Measurements from ENCODE around the gene DNAH1. TPM values are rescaled to one million over a fixed set of nuclear protein-coding genes. Genes with fewer than 3 reads are reported as not detected.

Gene DNAH1
- total and polyA plus RNA-seq, 3 donors from 2014 or later, result 40.0 to 50.4 (median 49.1) TPM

DNA sequence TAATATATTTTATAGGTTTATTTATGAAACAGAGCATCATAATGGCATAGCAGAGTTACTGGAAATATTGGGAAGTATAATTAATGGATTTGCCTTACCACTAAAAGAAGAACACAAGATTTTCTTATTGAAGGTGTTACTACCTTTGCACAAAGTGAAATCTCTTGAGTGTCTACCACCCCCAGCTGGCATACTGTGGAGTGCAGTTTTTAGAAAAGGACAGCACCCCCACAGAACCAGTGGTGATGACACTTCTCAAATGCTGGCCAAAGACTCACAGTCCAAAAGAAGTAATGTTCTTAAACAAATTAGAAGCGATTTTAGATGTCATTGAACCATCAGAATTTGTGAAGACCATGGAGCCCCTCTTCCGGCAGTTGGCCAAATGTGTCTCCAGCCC is 58.1 kb downstream of the DNAH1 start:
- Histone ChIP-seq H3K4me3 (no peak overlapping the region), H3K27me3 (no peaks in the 10 kb centered on the region), H3K9me3 (no peaks in the 10 kb centered on the region), H3K4me1 (peaks cover 6% of the 10 kb centered on the region), H3K27ac (no peak overlapping the region), H3K36me3 (ENCODE audit: low read depth, missing control alignments) (no peaks in the 10 kb centered on the region)
- DNase-seq, result no peak
- TF ChIP-seq, protein P1, sequence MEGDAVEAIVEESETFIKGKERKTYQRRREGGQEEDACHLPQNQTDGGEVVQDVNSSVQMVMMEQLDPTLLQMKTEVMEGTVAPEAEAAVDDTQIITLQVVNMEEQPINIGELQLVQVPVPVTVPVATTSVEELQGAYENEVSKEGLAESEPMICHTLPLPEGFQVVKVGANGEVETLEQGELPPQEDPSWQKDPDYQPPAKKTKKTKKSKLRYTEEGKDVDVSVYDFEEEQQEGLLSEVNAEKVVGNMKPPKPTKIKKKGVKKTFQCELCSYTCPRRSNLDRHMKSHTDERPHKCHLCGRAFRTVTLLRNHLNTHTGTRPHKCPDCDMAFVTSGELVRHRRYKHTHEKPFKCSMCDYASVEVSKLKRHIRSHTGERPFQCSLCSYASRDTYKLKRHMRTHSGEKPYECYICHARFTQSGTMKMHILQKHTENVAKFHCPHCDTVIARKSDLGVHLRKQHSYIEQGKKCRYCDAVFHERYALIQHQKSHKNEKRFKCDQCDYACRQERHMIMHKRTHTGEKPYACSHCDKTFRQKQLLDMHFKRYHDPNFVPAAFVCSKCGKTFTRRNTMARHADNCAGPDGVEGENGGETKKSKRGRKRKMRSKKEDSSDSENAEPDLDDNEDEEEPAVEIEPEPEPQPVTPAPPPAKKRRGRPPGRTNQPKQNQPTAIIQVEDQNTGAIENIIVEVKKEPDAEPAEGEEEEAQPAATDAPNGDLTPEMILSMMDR (IDR thresholded peaks at IDR 0.05), result no peak
- TF ChIP-seq POLR2A (IDR thresholded peaks at IDR 0.05), result no peak
- WGBS, 2 donors, result 99 to 100% methylated on average over 2 of the region's 2 CpGs
- intact Hi-C loops (cut with DNase I; ENCODE audit: low total_unique reads), result no loop called here

DNA sequence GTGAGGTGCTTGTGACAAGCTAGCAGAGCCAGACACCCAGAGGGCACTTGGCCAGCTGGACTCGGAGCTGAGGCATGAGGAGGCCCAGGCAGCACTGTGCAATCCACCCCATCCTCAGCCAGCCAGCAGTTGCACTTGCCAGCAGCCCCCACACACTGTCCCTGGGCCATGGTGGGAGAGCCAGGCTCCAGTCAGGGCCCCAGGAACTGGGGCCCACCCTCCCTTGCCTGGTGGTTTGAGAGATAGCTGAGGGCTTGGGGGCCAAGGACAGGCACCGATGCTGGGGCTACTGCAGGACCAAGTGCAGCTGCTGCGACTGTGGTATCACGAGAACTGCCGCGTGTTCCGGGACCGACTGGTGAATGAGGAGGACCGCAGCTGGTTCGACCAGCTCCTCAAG is 63.5 kb downstream of the DNAH1 start:
- H3K27ac ChIP-seq, result peak overlapping the region; percentile 28 to 63
- peak; percentile 81 for DNase-seq
- no peaks in the 10 kb centered on the region for H3K27me3 ChIP-seq
- 20 to 71% methylated on average over 1 to 10 of the region's 10 CpGs for WGBS, 2 donors
- no peaks in the 10 kb centered on the region for H3K36me3 ChIP-seq (ENCODE audit: low read depth, missing control alignments)
- H3K9me3 ChIP-seq, result no peaks in the 10 kb centered on the region
- intact Hi-C loops (cut with DNase I; ENCODE audit: low total_unique reads), result no loop called here
- TF ChIP-seq, protein P1 (IDR thresholded peaks at IDR 0.05), result no peak
- TF ChIP-seq POLR2A (IDR thresholded peaks at IDR 0.05), result no peak
- peaks cover 17% of the 10 kb centered on the region for H3K4me1 ChIP-seq
- H3K4me3 ChIP-seq, result no peak overlapping the region

DNA sequence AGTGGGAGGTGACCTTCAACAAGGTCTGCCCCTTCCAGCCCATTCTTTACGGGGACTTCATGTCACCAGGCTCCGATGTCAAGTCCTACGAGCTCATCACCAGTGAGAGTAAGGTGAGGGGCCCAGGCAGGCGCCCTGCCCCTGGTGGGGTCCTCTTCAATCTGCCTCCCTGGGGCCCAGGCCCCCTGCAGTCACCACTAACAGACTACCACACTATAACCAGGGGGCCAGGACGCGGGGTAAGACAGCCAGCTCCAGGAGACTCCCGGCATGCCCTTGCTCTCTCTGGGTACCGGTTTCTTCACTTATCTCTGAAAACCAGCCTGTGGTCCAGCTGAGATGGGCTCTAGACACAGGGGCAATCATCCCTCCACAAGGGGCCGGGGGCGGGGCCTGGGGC is 63.9 kb downstream of the DNAH1 start:
- DNase-seq, result no peak
- 59 to 64% methylated on average over 6 to 9 of the region's 10 CpGs for WGBS, 2 donors
- no peaks in the 10 kb centered on the region for H3K36me3 ChIP-seq (ENCODE audit: low read depth, missing control alignments)
- peaks cover 17% of the 10 kb centered on the region for H3K4me1 ChIP-seq
- no peaks in the 10 kb centered on the region for H3K27me3 ChIP-seq
- intact Hi-C loops (cut with DNase I; ENCODE audit: low total_unique reads), result no loop called here
- H3K27ac ChIP-seq, result peak overlapping the region; percentile 28 to 63
- no peak for TF ChIP-seq POLR2A (IDR thresholded peaks at IDR 0.05)
- TF ChIP-seq, protein P1 (IDR thresholded peaks at IDR 0.05), result no peak
- H3K4me3 ChIP-seq, result no peak overlapping the region
- H3K9me3 ChIP-seq, result no peaks in the 10 kb centered on the region

DNA sequence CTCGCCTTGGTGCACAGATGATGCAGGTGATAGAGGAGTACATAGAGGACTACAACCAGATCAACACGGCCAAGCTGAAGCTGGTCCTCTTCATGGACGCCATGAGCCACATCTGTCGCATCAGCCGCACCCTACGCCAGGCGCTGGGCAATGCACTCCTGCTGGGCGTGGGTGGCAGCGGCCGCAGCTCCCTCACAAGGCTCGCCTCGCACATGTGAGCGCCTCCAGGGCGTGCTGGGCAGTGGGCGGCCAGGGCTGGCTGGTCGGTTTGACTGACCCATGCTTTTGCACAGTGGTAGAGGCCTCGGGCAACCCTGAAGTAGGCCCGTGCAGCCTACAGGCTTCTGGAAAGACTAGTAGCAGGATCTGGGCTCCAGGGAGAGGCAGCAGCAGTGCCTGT is 65.5 kb downstream of the DNAH1 start:
- Histone ChIP-seq H3K4me1 (peaks cover 17% of the 10 kb centered on the region), H3K9me3 (no peaks in the 10 kb centered on the region), H3K4me3 (no peak overlapping the region), H3K27ac (no peak overlapping the region), H3K36me3 (ENCODE audit: low read depth, missing control alignments) (no peaks in the 10 kb centered on the region), H3K27me3 (no peaks in the 10 kb centered on the region)
- TF ChIP-seq POLR2A (IDR thresholded peaks at IDR 0.05), result no peak
- TF ChIP-seq, protein P1 (IDR thresholded peaks at IDR 0.05), result no peak
- intact Hi-C loops (cut with DNase I; ENCODE audit: low total_unique reads), result no loop called here
- WGBS, 2 donors, result 91 to 96% methylated on average over 6 to 18 of the region's 18 CpGs
- no peak for DNase-seq

DNA sequence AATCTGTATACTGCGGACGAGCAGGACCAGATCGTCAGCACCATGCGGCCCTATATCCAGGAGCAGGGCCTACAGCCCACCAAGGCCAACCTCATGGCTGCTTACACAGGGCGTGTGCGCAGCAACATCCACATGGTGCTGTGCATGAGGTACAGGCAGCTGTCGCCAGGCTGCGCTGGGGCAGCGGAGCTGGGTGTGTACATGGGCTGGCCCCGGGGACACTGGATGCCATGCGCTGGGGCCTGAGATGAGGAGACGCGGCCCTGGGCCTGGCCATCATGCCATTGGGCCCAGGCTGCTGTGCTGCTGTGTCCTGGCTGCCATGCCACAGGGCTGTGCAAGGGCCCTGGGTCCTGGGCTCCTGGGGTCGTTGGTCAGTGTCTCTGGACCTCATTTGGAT is 67.3 kb downstream of the DNAH1 start:
- TF ChIP-seq POLR2A (IDR thresholded peaks at IDR 0.05), result no peak
- TF ChIP-seq, protein P1 (IDR thresholded peaks at IDR 0.05), result no peak
- 93 to 97% methylated on average over 14 of the region's 14 CpGs for WGBS, 2 donors
- intact Hi-C loops (cut with DNase I; ENCODE audit: low total_unique reads), result no loop called here
- H3K27ac ChIP-seq, result no peak overlapping the region
- H3K4me1 ChIP-seq, result peaks cover 17% of the 10 kb centered on the region
- H3K36me3 ChIP-seq (ENCODE audit: low read depth, missing control alignments), result no peaks in the 10 kb centered on the region
- no peaks in the 10 kb centered on the region for H3K27me3 ChIP-seq
- no peak overlapping the region for H3K4me3 ChIP-seq
- no peak for DNase-seq
- H3K9me3 ChIP-seq, result no peaks in the 10 kb centered on the region

Measured in testis (tissue), 3 donors.